DOHH2 (cell line): ENCODE results near the gene CCDC40.

Experiments
- H3F3A ChIP-seq: fragments of 200-600 bp; sonication (generic), shearing (Covaris generic); 2 replicates; pipeline ENCODE4 v1.6.0; 2016; ENCODE audit warnings: antibody characterized with exemption, mild to moderate bottlenecking; ENCODE audit not compliant: control insufficient read depth, insufficient read depth
- H3K27ac ChIP-seq: fragments of 200-600 bp; sonication (generic); 2 replicates; pipeline ENCODE4 v1.5.1; 2014; ENCODE audit warnings: low read depth, mild to moderate bottlenecking, low read length, moderate library complexity
- H3K27me3 ChIP-seq: fragments of 200-600 bp; sonication (generic); 2 replicates; pipeline ENCODE4 v1.6.1; 2014; ENCODE audit warnings: mild to moderate bottlenecking, low read length, mixed read lengths; ENCODE audit not compliant: control insufficient read depth
- H3K36me3 ChIP-seq: fragments of 200-600 bp; sonication (generic); 2 replicates; pipeline ENCODE4 v1.6.1; 2014; ENCODE audit warnings: mild to moderate bottlenecking, low read length, moderate library complexity, mixed read lengths; ENCODE audit not compliant: control insufficient read depth
- H3K4me1 ChIP-seq: fragments of 200-600 bp; sonication (generic); 2 replicates; pipeline ENCODE4 v1.6.1; 2014; ENCODE audit warnings: mild to moderate bottlenecking, low read length, mixed read lengths; ENCODE audit not compliant: control insufficient read depth
- H3K4me2 ChIP-seq: fragments of 200-600 bp; sonication (generic); 2 replicates; pipeline ENCODE4 v1.6.0; 2014; ENCODE audit warnings: mild to moderate bottlenecking, low read length, moderate library complexity
- H3K4me3 ChIP-seq: fragments of 200-600 bp; sonication (generic); 2 replicates; pipeline ENCODE4 v1.5.1; 2014; ENCODE audit warnings: mild to moderate bottlenecking, low read length, mixed read lengths
- H3K79me2 ChIP-seq: fragments of 200-600 bp; sonication (generic); 2 replicates; pipeline ENCODE4 v1.6.1; 2014; ENCODE audit warnings: mild to moderate bottlenecking, low read length, mixed read lengths; ENCODE audit not compliant: control insufficient read depth
- H3K9me2 ChIP-seq: fragments of 200-600 bp; sonication (generic); replicated peaks from 2 replicates; pipeline ENCODE4 v1.6.1; 2014; ENCODE audit warnings: mild to moderate bottlenecking, low read length, mixed read lengths; ENCODE audit not compliant: control insufficient read depth
- H3K9me3 ChIP-seq: fragments of 200-600 bp; sonication (generic); 2 replicates; pipeline ENCODE4 v1.6.1; 2014; ENCODE audit warnings: antibody characterized with exemption, low read length, mixed read lengths; ENCODE audit not compliant: control insufficient read depth, insufficient read depth
- H4K20me1 ChIP-seq: fragments of 200-600 bp; sonication (generic); 2 replicates; pipeline ENCODE4 v1.6.0; 2014; ENCODE audit warnings: low read depth, mild to moderate bottlenecking, antibody characterized with exemption, low read length, moderate library complexity; ENCODE audit not compliant: control insufficient read depth, insufficient read depth
- EZH2phosphoT487 ChIP-seq: fragments of 200-600 bp; sonication (generic); IDR thresholded peaks from 2 replicates; pipeline ENCODE4 v1.6.1; 2017; ENCODE audit warnings: borderline replicate concordance, mild to moderate bottlenecking, antibody characterized with exemption, low read length, moderate library complexity, mixed read lengths
- TF ChIP-seq, protein P1 (sequence below): fragments of 200-600 bp; sonication (generic); IDR thresholded peaks from one replicate; pipeline ENCODE4 v1.5.1; 2014; ENCODE audit warnings: antibody characterized with exemption, mild to moderate bottlenecking, low read depth, low read length; ENCODE audit not compliant: poor library complexity, severe bottlenecking

The CCDC40 gene

DNA sequence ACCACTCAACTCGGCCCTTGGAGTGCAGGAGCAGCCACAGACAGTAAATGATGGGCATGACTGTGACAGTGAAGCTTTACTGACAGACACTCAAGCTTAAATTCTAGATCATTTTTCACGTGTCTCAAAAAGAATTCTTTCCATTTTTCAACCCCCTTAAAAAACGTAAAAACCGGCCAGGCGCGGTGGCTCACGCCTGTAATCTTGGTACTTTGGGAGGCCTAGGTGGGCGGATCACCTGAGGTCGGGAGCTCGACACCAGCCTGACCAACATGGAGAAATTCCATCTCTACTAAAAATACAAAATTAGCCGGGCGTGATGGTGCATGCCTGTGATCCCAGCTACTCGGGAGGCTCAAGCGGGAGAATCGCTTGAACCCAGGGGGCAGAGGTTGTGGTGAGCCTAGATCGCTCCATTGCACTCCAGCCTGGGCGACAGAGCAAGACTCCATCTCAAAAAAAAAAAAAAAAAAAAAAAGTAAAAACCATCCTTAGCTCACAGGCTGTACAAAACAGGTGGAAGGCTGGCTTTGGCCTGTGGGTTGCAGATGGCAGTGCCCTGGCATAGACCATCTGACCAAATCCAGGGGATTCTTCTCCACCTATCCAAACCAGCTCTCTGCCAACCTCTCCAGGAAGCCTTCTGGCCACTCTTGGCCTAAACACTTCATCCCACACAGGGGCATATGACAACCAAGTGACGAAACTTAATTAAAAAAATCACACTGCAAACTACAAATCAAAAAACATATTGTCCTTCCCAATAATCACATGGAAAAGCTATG lies 19.0 kb upstream of the CCDC40 start:
- H3K27me3 ChIP-seq, result no peaks in the 10 kb centered on the region
- H3K79me2 ChIP-seq, result no peaks in the 10 kb centered on the region

DNA sequence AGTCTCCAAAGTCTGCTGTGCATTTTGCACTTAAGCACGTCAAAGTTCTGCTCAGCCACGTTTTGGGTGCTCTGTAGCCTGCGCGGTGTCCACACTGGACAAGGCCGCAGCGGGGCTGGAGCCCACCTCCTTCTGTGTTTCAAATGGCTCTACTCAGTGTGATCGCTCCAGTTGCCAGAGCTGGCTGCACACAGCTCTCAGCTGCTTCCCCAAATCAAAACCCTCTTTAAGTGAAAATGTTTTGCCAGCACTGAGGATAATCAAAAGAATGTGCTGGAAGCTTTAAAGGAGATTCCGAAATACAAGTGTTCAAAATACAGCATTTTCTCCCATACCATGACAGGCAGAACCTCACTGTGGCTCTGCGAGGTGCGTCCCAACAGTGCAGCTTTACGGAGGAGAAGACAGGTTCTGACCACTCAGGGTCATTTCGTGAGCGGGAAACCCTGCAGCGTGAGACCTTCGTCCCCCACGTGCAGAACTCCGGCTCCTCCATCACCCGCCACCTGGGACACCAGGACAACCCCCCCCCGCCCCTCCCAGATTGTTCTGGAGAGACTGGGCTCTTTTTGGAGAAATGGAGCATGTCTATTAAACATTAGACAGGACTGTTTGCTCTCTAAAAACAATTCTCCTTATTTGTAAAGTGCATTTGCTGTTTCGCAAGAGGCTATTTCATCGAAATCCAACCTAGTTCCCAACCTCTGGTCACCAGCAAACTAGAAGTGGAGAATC lies 17.4 kb upstream of the CCDC40 start:
- Histone ChIP-seq H3K27me3 (no peaks in the 10 kb centered on the region), H3K27ac (no peak overlapping the region), H3K4me3 (no peak overlapping the region), H3K4me2 (no peak overlapping the region), H3K9me2 (no peaks in the 10 kb centered on the region), H4K20me1 (no peaks in the 10 kb centered on the region), H3K4me1 (no peaks in the 10 kb centered on the region), H3K36me3 (no peaks in the 10 kb centered on the region), H3K79me2 (no peaks in the 10 kb centered on the region), H3K9me3 (no peaks in the 10 kb centered on the region), H3F3A (no peaks in the 10 kb centered on the region)
- TF ChIP-seq, protein P1, sequence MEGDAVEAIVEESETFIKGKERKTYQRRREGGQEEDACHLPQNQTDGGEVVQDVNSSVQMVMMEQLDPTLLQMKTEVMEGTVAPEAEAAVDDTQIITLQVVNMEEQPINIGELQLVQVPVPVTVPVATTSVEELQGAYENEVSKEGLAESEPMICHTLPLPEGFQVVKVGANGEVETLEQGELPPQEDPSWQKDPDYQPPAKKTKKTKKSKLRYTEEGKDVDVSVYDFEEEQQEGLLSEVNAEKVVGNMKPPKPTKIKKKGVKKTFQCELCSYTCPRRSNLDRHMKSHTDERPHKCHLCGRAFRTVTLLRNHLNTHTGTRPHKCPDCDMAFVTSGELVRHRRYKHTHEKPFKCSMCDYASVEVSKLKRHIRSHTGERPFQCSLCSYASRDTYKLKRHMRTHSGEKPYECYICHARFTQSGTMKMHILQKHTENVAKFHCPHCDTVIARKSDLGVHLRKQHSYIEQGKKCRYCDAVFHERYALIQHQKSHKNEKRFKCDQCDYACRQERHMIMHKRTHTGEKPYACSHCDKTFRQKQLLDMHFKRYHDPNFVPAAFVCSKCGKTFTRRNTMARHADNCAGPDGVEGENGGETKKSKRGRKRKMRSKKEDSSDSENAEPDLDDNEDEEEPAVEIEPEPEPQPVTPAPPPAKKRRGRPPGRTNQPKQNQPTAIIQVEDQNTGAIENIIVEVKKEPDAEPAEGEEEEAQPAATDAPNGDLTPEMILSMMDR, result no peak
- no peak for TF ChIP-seq EZH2phosphoT487

More for the DNA sequence above, 19.0 kb upstream of the CCDC40 start:
- no peak for TF ChIP-seq EZH2phosphoT487
- TF ChIP-seq, protein P1, result no peak
- Histone ChIP-seq H3K9me3 (no peaks in the 10 kb centered on the region), H4K20me1 (no peaks in the 10 kb centered on the region), H3K4me1 (no peaks in the 10 kb centered on the region), H3K36me3 (no peaks in the 10 kb centered on the region), H3K27ac (no peak overlapping the region), H3K4me2 (no peak overlapping the region), H3K4me3 (no peak overlapping the region), H3F3A (no peaks in the 10 kb centered on the region), H3K9me2 (no peaks in the 10 kb centered on the region)

DNA sequence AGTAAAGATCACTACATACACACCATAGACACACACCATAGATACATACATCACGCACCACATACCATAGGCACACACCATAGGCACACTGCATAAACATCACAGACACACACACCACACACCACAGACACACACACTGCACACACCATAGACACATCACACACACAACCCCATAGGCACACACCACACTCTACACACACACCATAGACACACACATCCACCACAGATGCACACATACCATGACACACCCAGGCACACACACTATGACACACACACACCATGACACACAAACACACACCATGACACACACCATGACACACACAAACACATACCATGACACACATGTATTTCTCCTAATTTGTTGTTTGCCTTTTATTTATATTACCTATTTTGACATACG lies 14.8 kb upstream of the CCDC40 start:
- no peaks in the 10 kb centered on the region for H3F3A ChIP-seq
- no peaks in the 10 kb centered on the region for H3K27me3 ChIP-seq
- H3K79me2 ChIP-seq, result no peaks in the 10 kb centered on the region
- H3K4me2 ChIP-seq, result no peak overlapping the region
- H3K9me2 ChIP-seq, result no peaks in the 10 kb centered on the region
- H3K27ac ChIP-seq, result no peak overlapping the region
- no peaks in the 10 kb centered on the region for H3K36me3 ChIP-seq
- H3K9me3 ChIP-seq, result no peaks in the 10 kb centered on the region
- TF ChIP-seq EZH2phosphoT487, result no peak
- TF ChIP-seq, protein P1, result no peak
- H3K4me1 ChIP-seq, result no peaks in the 10 kb centered on the region
- no peak overlapping the region for H3K4me3 ChIP-seq
- no peaks in the 10 kb centered on the region for H4K20me1 ChIP-seq
